ENCODE results near the gene LZTR1.

DNA sequence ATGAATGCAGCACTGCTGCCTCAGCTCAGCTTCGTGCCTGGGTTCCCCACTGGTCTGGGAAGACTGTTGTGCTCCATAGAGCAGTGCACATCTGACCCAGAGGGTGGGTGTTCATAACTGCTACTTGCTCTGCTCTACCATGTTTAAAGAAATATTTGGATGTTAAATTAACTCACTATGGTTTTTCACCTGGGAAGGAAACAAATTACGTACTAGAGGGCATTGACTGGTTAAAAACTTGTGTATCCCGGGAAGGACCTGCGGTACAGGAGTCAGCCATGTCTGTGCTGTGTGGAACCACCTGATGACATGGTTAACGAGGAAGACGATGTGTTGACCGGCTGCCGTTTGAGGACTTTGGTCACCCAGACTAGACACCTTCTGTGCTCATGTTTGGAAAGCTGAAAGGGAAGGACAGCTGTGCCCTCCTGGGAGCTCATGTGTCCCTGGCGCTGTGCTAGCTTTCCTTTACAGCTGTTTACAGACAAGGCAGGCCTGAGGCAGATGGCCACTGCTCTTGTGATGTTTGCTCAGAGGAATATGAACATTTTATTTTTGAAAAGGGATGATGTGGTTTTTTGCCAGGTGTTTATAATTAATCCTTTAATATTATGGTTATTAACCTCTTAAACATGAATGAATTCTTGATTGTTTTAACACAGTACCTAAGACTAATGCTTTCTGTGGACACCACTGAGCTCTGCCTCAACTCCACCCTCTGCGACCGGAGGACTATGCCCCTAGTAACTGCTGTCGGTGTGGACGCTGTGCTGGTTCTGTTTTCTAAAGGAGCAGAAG lies 29.4 kb upstream of the LZTR1 start:
- TF ChIP-seq CTCF (IDR thresholded peaks at IDR 0.05 in 8 of 11, conservative IDR thresholded peaks at IDR 0.05 in 3 of 11) = no peak
- TF ChIP-seq POLR2A (IDR thresholded peaks at IDR 0.05) = no peak
- no peak for TF ChIP-seq POLR2AphosphoS5 (IDR thresholded peaks at IDR 0.05)

All from spleen (tissue), 7 donors.